B cell (primary cell): Measurements from ENCODE around the gene EIF5.

ENCODE experiments used
- CTCF ChIP-seq: fragments of 200-600 bp; IDR thresholded peaks from one replicate; pipeline ENCODE4 v1.8.0; 2022; ENCODE audit warnings: antibody characterized with exemption, mild to moderate bottlenecking
- EZH2 ChIP-seq: IDR thresholded peaks from 2 replicates; pipeline ENCODE4 v1.6.1; 2012; ENCODE audit warnings: borderline replicate concordance, low read depth, mild to moderate bottlenecking, moderate library complexity, low read length; ENCODE audit not compliant: insufficient read depth, poor library complexity, severe bottlenecking

- TF ChIP-seq CTCF: no peak
- TF ChIP-seq EZH2: no peak
Measured at GRCh38 chr14:103315351-103315911, 18.6 kb upstream of the EIF5 start.
